ENCODE measurements around the gene C2orf68. TPM values are rescaled to one million over a fixed set of nuclear protein-coding genes. Genes with fewer than 3 reads are reported as not detected.

Gene C2orf68
- total RNA-seq, 2 experiments from 2014 or later: 86.2 to 86.7 TPM

- Histone ChIP-seq H3K9me2 (ENCODE audit: insufficient read depth, low read length) (no peaks in the 10 kb centered on the region), H3K27ac (ENCODE audit: low read depth, low read length, poor library complexity, severe bottlenecking) (peak overlapping the region; percentile 79), H3K36me3 (ENCODE audit: insufficient read depth, low read length) (peaks cover 46% of the 10 kb centered on the region), H3K4me3 (ENCODE audit: low read depth, low read length, poor library complexity, severe bottlenecking) (peak overlapping the region; percentile 83), H3K4me1 (ENCODE audit: insufficient read depth, low read length, poor library complexity, severe bottlenecking) (peaks cover 27% of the 10 kb centered on the region), H4K20me1 (ENCODE audit: insufficient read depth, low read length) (no peaks in the 10 kb centered on the region), H3K4me2 (ENCODE audit: low read length) (peak overlapping the region; percentile 95), H2AFZ (ENCODE audit: low read length) (peak overlapping the region; percentile 72; the same call in 1 of the 2 replicates), H3K9me3 (ENCODE audit: low read length) (no peaks in the 10 kb centered on the region), H3K79me2 (ENCODE audit: insufficient read depth, low read depth, low read length) (peaks cover 29% of the 10 kb centered on the region; the same call in 1 of the 2 replicates)
- DNase-seq (ENCODE audit: low spot score): peak; percentile 41
- ChIA-PET CTCF (ENCODE audit: unreplicated experiment) (no interaction called here), POLR2A (interaction anchor here (0.8 to 4.9 kb wide), 8 partner anchors 10 to 160 kb away, joined by 3 to 34 read pairs (median 3); partner anchors contain the start of genes C2orf68 and RNF181)
- TF ChIP-seq CTCF (conservative IDR thresholded peaks at IDR 0.05; ENCODE audit: low read length): no peak
- TF ChIP-seq EZH2phosphoT487 (IDR thresholded peaks at IDR 0.05; ENCODE audit: borderline replicate concordance, low read depth, low read length): no peak
- no TSS peak for BruUV-seq (replicated peaks)
- intact Hi-C loops (cut with micrococcal nuclease; ENCODE audit: unreplicated experiment): loop anchor here (2.0 kb wide), 1 partner anchor 23 kb away; the partner anchor contains the start of gene TMEM150A
Measured at GRCh38 chr2:85579266-85579935, 32.5 kb downstream of the C2orf68 start.

- DNase-seq (ENCODE audit: low spot score): peak; percentile 81
- peaks cover 27% of the 10 kb centered on the region for H3K4me1 ChIP-seq (ENCODE audit: insufficient read depth, low read length, poor library complexity, severe bottlenecking)
- no peaks in the 10 kb centered on the region for H4K20me1 ChIP-seq (ENCODE audit: insufficient read depth, low read length)
- TF ChIP-seq EZH2phosphoT487 (IDR thresholded peaks at IDR 0.05; ENCODE audit: borderline replicate concordance, low read depth, low read length) (no peak), CTCF (conservative IDR thresholded peaks at IDR 0.05; ENCODE audit: low read length) (no peak)
- peaks cover 40% of the 10 kb centered on the region for H3K36me3 ChIP-seq (ENCODE audit: insufficient read depth, low read length)
- intact Hi-C loops (cut with micrococcal nuclease; ENCODE audit: unreplicated experiment): loop anchor here (1.0 to 2.0 kb wide), 3 partner anchors 17 to 24 kb away; partner anchors contain the start of genes GGCX, RNF181 and TMEM150A
- no TSS peak for BruUV-seq (replicated peaks)
- H3K4me2 ChIP-seq (ENCODE audit: low read length): peak overlapping the region; percentile 95
- H3K79me2 ChIP-seq (ENCODE audit: insufficient read depth, low read depth, low read length): peaks cover 29% of the 10 kb centered on the region; the same call in 1 of the 2 replicates
- no peaks in the 10 kb centered on the region for H3K9me2 ChIP-seq (ENCODE audit: insufficient read depth, low read length)
- H2AFZ ChIP-seq (ENCODE audit: low read length): peak overlapping the region; percentile 72; the same call in 1 of the 2 replicates
- peak overlapping the region; percentile 79 for H3K27ac ChIP-seq (ENCODE audit: low read depth, low read length, poor library complexity, severe bottlenecking)
- no peaks in the 10 kb centered on the region for H3K9me3 ChIP-seq (ENCODE audit: low read length)
- H3K4me3 ChIP-seq (ENCODE audit: low read depth, low read length, poor library complexity, severe bottlenecking): peak overlapping the region; percentile 83
- ChIA-PET CTCF (ENCODE audit: unreplicated experiment) (no interaction called here), POLR2A (interaction anchor here (0.6 to 4.9 kb wide), 19 partner anchors 7 to 159 kb away, joined by 3 to 34 read pairs (median 4); partner anchors contain the start of genes C2orf68, GGCX, MAT2A and RNF181)
Measured at GRCh38 chr2:85578243-85579180, 33.4 kb downstream of the C2orf68 start.
